ENCODE measurements around the gene RNASE4.

- no peak for TF ChIP-seq CSDC2 (CRISPR knock-in tag; IDR thresholded peaks at IDR 0.05)
- TF ChIP-seq ZFP30 (CRISPR knock-in tag; IDR thresholded peaks at IDR 0.05): no peak
- TF ChIP-seq TCF4 (CRISPR knock-in tag; IDR thresholded peaks at IDR 0.05; ENCODE audit: borderline replicate concordance): no peak
- no peak for TF ChIP-seq ZC3H10 (CRISPR knock-in tag; IDR thresholded peaks at IDR 0.05)
- TF ChIP-seq, protein P1, sequence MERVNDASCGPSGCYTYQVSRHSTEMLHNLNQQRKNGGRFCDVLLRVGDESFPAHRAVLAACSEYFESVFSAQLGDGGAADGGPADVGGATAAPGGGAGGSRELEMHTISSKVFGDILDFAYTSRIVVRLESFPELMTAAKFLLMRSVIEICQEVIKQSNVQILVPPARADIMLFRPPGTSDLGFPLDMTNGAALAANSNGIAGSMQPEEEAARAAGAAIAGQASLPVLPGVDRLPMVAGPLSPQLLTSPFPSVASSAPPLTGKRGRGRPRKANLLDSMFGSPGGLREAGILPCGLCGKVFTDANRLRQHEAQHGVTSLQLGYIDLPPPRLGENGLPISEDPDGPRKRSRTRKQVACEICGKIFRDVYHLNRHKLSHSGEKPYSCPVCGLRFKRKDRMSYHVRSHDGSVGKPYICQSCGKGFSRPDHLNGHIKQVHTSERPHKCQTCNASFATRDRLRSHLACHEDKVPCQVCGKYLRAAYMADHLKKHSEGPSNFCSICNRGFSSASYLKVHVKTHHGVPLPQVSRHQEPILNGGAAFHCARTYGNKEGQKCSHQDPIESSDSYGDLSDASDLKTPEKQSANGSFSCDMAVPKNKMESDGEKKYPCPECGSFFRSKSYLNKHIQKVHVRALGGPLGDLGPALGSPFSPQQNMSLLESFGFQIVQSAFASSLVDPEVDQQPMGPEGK (CRISPR knock-in tag; IDR thresholded peaks at IDR 0.05; ENCODE audit: borderline replicate concordance): no peak
- TF ChIP-seq TOX (CRISPR knock-in tag; IDR thresholded peaks at IDR 0.05; ENCODE audit: borderline replicate concordance): no peak
- TF ChIP-seq OSR1 (CRISPR knock-in tag; IDR thresholded peaks at IDR 0.05): no peak
Observed at GRCh38 chr14:20697273-20698017, 13.1 kb downstream of the RNASE4 start.
